GM12892 (cell line): ENCODE measurements around the gene HDAC10.

Experiments used
- POLR2A ChIP-seq: IDR thresholded peaks from 2 replicates; pipeline ENCODE4 v1.6.1; 2011; ENCODE audit warnings: low read depth, low read length, control low read depth
- POLR2AphosphoS5 ChIP-seq: IDR thresholded peaks from 2 replicates; pipeline ENCODE4 v1.6.1; 2011; ENCODE audit warnings: low read depth, low read length, control low read depth

DNA sequence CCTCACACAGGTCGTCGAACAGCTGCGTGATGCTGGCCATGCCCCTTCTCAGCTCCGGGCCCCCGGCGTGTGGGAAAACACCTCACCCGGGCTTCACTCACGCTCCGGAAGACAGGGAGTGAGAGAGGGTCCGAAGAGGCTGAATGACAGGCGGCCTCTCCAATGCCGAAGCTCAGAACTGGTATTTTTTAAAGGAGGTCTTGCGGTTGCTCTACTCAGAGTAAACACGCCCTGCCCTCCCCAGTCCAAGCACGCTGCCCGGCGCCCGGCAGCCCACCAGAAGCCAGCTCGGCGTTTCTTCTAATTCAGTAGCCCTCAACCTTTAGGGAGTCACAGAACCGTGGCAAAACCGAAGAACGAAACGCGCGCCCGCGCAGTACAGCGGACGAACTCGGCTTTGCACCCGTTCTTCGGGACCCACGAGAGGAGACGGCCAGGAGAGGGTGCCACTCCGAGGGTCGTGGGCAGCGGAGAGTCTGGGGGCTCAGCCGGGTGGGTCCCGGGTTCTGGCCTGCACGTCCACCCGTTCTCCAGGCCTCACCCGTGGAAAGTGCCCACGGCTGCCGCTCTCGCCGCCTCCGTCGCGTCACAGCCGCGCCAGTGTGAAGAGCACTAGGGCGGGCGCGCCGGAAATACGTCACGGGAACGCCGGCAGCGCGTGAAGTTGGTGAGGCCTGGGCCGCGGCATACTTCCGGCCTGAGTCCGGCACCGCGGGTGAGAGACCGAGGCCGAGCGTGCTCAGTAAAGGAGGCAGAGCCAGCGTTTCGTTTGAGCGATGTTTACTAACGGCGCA, 6.4 kb downstream of the HDAC10 start, which contains the start of gene TUBGCP6:
- TF ChIP-seq POLR2AphosphoS5 (peak; percentile 92), POLR2A (peak; percentile 92)
